ENCODE results near the gene MMP7. TPM values are rescaled to one million over a fixed set of nuclear protein-coding genes. Genes with fewer than 3 reads are reported as not detected.

The MMP7 gene
- total RNA-seq, 2 experiments from 2014 or later: not detected

DNA sequence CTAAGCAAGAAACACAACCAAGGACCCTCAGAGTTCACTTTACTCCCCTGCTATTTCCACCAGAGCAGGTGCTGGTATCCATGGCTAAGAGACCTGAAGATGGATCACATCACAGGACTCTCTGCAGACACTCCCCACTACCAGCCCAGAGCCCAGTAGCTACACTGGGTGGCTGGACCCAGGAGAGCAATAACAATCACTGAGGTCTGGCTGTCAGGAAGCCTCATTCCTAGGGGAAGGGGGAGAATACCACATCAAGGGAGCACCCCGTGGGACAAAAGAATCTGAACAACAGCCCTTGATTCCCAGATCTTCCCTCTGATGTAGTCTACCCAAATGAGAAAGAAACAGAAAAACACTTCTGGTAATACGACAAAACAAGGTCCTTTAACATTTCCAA, 9.0 kb upstream of the MMP7 start:
- intact Hi-C loops (cut with DNase I, micrococcal nuclease): no loop called here
- ChIA-PET POLR2A (no interaction called here), CTCF (interaction anchor here (1.0 to 1.8 kb wide), 2 partner anchors 127 to 197 kb away, joined by 4 to 5 read pairs; no protein-coding TSS in a partner anchor)
- H3K4me1 Mint-ChIP-seq: no peaks in the 10 kb centered on the region
- ATAC-seq (no peak), DNase-seq (no peak)
- H3K27me3 Mint-ChIP-seq: peaks cover 8% of the 10 kb centered on the region
- no peaks in the 10 kb centered on the region for H3K9me3 Mint-ChIP-seq (ENCODE audit: low read depth)
- H3K4me3 Mint-ChIP-seq: no peak overlapping the region
- H3K36me3 Mint-ChIP-seq (ENCODE audit: low read depth): no peaks in the 10 kb centered on the region
- no peak overlapping the region for H3K27ac Mint-ChIP-seq

- DNase-seq (no peak), ATAC-seq (no peak)
- H3K4me3 Mint-ChIP-seq: no peak overlapping the region
- no peaks in the 10 kb centered on the region for H3K4me1 Mint-ChIP-seq
- no peaks in the 10 kb centered on the region for H3K9me3 Mint-ChIP-seq (ENCODE audit: low read depth)
- intact Hi-C loops (cut with DNase I, micrococcal nuclease): no loop called here
- no peak overlapping the region for H3K27ac Mint-ChIP-seq
- CTCF ChIA-PET: interaction anchor here (1.0 to 1.8 kb wide), 3 partner anchors 10 to 197 kb away, joined by 3 to 5 read pairs (median 4); no protein-coding TSS in a partner anchor
- no peaks in the 10 kb centered on the region for H3K36me3 Mint-ChIP-seq (ENCODE audit: low read depth)
- POLR2A ChIA-PET: no interaction called here
- H3K27me3 Mint-ChIP-seq: peaks cover 11% of the 10 kb centered on the region
Observed at GRCh38 chr11:102538932-102539331, 8.4 kb upstream of the MMP7 start.

DNA sequence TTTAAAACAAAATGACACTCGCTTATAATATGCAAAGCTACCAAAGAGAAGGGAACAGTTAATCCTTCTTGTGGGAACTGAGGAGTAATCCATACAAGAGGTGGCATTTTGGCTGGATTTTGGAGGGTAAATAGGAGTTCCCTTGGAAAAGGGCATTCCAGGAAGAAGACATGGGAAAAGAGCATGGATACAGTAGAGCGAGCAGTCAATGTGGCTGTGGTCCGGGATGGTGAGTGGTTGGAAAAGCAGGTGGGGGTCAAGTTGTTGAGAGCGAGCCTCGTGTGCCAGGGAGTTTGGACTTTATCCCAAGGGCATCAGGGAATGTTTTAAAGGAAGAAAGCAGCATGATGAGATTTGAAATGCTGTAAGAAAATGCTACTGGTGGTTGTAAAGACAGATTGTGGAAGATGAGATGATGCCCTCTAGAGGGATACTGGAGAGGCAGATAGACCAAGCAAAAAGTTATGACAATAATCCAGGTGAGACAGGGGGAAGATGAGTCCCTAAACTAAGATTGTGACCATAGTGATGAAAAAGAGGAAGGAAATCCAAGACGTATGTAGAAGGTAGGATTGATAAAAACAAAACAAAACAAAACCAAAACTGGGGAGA, 3.8 kb upstream of the MMP7 start:
- no peaks in the 10 kb centered on the region for H3K9me3 Mint-ChIP-seq (ENCODE audit: low read depth)
- no peak overlapping the region for H3K27ac Mint-ChIP-seq
- DNase-seq (no peak), ATAC-seq (no peak)
- no peaks in the 10 kb centered on the region for H3K4me1 Mint-ChIP-seq
- no peaks in the 10 kb centered on the region for H3K36me3 Mint-ChIP-seq (ENCODE audit: low read depth)
- ChIA-PET CTCF (no interaction called here), POLR2A (no interaction called here)
- peaks cover 11% of the 10 kb centered on the region for H3K27me3 Mint-ChIP-seq
- no peak overlapping the region for H3K4me3 Mint-ChIP-seq
- intact Hi-C loops (cut with DNase I, micrococcal nuclease): no loop called here

DNA sequence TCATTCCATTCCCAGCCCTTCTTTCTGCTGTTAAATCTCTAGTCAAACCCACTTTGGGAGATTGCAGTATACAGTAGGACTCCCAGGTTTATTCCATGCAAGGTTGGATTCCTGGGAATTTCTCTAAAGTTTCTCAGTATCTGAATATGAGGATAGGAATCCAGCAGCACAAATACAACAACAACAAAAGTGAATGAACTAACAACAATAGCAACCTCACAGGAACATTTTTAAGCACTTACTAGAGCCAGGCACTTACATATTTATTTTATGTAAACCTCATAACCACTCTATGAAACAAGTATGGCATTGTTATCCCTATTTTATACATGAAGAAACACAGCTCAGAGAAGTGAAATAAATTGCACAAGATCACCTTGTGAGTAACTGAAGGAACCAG, 1.9 kb downstream of the MMP7 start:
- H3K9me3 Mint-ChIP-seq (ENCODE audit: low read depth): no peaks in the 10 kb centered on the region
- H3K4me3 Mint-ChIP-seq: no peak overlapping the region
- H3K4me1 Mint-ChIP-seq: no peaks in the 10 kb centered on the region
- POLR2A ChIA-PET: no interaction called here
- DNase-seq (no peak), ATAC-seq (no peak)
- no peaks in the 10 kb centered on the region for H3K36me3 Mint-ChIP-seq (ENCODE audit: low read depth)
- CTCF ChIA-PET: interaction anchor here (0.6 to 1.2 kb wide), 2 partner anchors 10 to 87 kb away, joined by 3 read pairs; no protein-coding TSS in a partner anchor
- H3K27ac Mint-ChIP-seq: no peak overlapping the region
- intact Hi-C loops (cut with DNase I, micrococcal nuclease): no loop called here
- H3K27me3 Mint-ChIP-seq: no peaks in the 10 kb centered on the region

DNA sequence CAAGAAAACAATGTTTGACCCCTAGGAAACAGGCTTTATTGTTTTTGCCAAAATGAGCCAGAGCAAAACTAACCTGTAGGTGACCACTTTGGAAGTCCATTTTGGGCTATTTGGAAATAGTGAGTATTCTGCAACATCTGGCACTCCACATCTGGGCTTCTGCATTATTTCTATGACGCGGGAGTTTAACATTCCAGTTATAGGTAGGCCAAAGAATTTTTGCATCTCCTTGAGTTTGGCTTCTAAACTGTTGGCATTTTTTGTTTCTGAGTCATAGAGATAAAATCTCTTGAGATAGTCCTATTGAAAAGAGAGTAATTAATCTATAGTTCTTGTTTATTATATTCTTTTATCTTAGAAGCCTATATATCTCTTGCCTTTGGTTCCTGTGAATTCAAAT, 2.9 kb downstream of the MMP7 start:
- Mint-ChIP-seq H3K27me3 (peaks cover under 1% of the 10 kb centered on the region), H3K4me3 (no peak overlapping the region), H3K27ac (no peak overlapping the region), H3K9me3 (ENCODE audit: low read depth) (no peaks in the 10 kb centered on the region), H3K36me3 (ENCODE audit: low read depth) (no peaks in the 10 kb centered on the region), H3K4me1 (peaks cover under 1% of the 10 kb centered on the region)
- DNase-seq (no peak), ATAC-seq (no peak)
- ChIA-PET POLR2A (no interaction called here), CTCF (no interaction called here)
- intact Hi-C loops (cut with DNase I, micrococcal nuclease): no loop called here

DNA sequence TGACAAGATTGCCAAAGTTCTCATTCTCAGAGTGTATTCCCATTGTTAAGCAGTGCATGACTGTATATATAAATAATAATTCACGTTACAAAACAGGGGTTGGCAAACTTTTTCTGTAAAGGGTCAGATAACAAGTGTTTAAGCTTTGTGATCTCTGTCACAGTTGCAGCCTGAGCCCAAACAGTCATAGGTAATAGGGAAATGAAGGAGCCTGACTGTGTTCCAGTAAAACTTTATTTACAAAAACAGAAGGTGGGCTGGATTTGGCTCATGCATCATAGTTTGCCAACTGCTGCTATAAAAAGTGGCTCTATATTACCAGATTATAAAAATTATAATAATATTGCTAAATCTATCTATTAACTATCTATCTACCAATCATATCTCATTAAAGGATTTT, 3.5 kb downstream of the MMP7 start:
- ATAC-seq (no peak), DNase-seq (no peak)
- intact Hi-C loops (cut with DNase I, micrococcal nuclease): no loop called here
- CTCF ChIA-PET: interaction anchor here (1.0 kb wide), 1 partner anchor 33 kb away, joined by 3 read pairs; no protein-coding TSS in a partner anchor
- POLR2A ChIA-PET: no interaction called here
- H3K9me3 Mint-ChIP-seq (ENCODE audit: low read depth): no peaks in the 10 kb centered on the region
- H3K4me1 Mint-ChIP-seq: peaks cover 4% of the 10 kb centered on the region
- no peak overlapping the region for H3K4me3 Mint-ChIP-seq
- H3K27me3 Mint-ChIP-seq: peaks cover 3% of the 10 kb centered on the region
- no peaks in the 10 kb centered on the region for H3K36me3 Mint-ChIP-seq (ENCODE audit: low read depth)
- no peak overlapping the region for H3K27ac Mint-ChIP-seq

DNA sequence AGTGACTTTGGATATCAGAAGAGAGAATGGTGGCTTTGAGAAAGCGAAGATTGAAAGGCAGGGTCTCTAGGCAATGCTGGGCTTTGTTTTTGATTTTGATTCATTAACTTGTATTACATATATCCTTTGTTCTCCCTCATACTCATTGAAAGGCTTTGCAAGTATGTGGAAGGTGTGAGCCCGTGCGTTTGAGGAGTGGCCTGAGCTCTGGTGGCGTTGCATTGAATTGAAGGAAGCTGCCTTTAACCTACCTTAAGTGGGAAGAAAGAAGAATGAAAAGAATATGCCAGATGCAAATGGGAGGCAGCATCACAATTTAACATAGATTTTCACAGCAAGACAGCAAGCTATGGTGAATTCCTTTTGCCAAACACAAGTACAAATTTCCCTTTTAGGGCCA, 6.7 kb downstream of the MMP7 start:
- Mint-ChIP-seq H3K4me1 (peaks cover 4% of the 10 kb centered on the region), H3K36me3 (ENCODE audit: low read depth) (no peaks in the 10 kb centered on the region), H3K9me3 (ENCODE audit: low read depth) (no peaks in the 10 kb centered on the region), H3K27me3 (peaks cover 11% of the 10 kb centered on the region), H3K4me3 (no peak overlapping the region), H3K27ac (no peak overlapping the region)
- POLR2A ChIA-PET: no interaction called here
- ATAC-seq (no peak), DNase-seq (no peak)
- CTCF ChIA-PET: interaction anchor here (0.8 to 1.8 kb wide), 6 partner anchors 8 to 142 kb away, joined by 3 to 9 read pairs (median 4); no protein-coding TSS in a partner anchor
- intact Hi-C loops (cut with DNase I, micrococcal nuclease): no loop called here

- ChIA-PET CTCF (interaction anchor here (1.0 to 1.8 kb wide), 6 partner anchors 9 to 181 kb away, joined by 3 to 9 read pairs (median 4); no protein-coding TSS in a partner anchor), POLR2A (no interaction called here)
- Mint-ChIP-seq H3K36me3 (ENCODE audit: low read depth) (no peaks in the 10 kb centered on the region), H3K9me3 (ENCODE audit: low read depth) (no peaks in the 10 kb centered on the region), H3K4me3 (no peak overlapping the region), H3K4me1 (peaks cover 4% of the 10 kb centered on the region), H3K27me3 (peaks cover 11% of the 10 kb centered on the region), H3K27ac (no peak overlapping the region)
- ATAC-seq (no peak), DNase-seq (no peak)
- intact Hi-C loops (cut with DNase I, micrococcal nuclease): no loop called here
Observed at GRCh38 chr11:102523189-102523570, 7.4 kb downstream of the MMP7 start.

- POLR2A ChIA-PET: no interaction called here
- Mint-ChIP-seq H3K27me3 (peaks cover 11% of the 10 kb centered on the region), H3K36me3 (ENCODE audit: low read depth) (no peaks in the 10 kb centered on the region), H3K4me3 (no peak overlapping the region), H3K4me1 (peaks cover 4% of the 10 kb centered on the region), H3K27ac (no peak overlapping the region), H3K9me3 (ENCODE audit: low read depth) (no peaks in the 10 kb centered on the region)
- CTCF ChIA-PET: interaction anchor here (1.1 to 1.8 kb wide), 5 partner anchors 9 to 181 kb away, joined by 3 to 9 read pairs (median 4); no protein-coding TSS in a partner anchor
- DNase-seq: no peak
- intact Hi-C loops (cut with DNase I, micrococcal nuclease): no loop called here
- ATAC-seq: no peak
Observed at GRCh38 chr11:102522312-102523188, 8.0 kb downstream of the MMP7 start.

DNA sequence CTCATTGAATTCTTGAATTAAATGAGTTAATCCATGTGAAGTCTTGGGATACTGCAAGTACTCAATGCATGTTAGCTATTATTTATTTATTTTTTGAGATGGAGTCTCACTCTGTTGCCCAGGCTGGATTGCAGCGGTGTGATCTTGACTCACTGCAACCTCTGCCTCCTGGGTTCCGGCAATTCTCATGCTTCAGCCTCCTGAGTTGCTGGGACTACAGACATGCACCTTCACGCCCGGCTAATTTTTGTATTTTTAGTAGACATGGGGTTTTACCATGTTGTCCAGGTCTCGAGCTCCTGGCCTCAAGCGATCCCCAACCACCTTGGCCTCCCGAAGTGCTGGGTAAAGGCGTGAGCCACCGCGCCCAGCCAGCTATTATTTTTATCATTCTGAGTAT, 9.4 kb downstream of the MMP7 start:
- Mint-ChIP-seq H3K27ac (no peak overlapping the region), H3K4me1 (peaks cover 4% of the 10 kb centered on the region), H3K36me3 (ENCODE audit: low read depth) (no peaks in the 10 kb centered on the region), H3K27me3 (peaks cover 11% of the 10 kb centered on the region), H3K4me3 (no peak overlapping the region), H3K9me3 (ENCODE audit: low read depth) (no peaks in the 10 kb centered on the region)
- intact Hi-C loops (cut with DNase I, micrococcal nuclease): no loop called here
- ATAC-seq: no peak
- no peak for DNase-seq
- ChIA-PET POLR2A (no interaction called here), CTCF (no interaction called here)

- POLR2A ChIA-PET: no interaction called here
- Mint-ChIP-seq H3K9me3 (ENCODE audit: low read depth) (no peaks in the 10 kb centered on the region), H3K36me3 (ENCODE audit: low read depth) (no peaks in the 10 kb centered on the region), H3K27me3 (peaks cover 11% of the 10 kb centered on the region), H3K4me3 (no peak overlapping the region), H3K4me1 (peaks cover 4% of the 10 kb centered on the region), H3K27ac (no peak overlapping the region)
- intact Hi-C loops (cut with DNase I, micrococcal nuclease): no loop called here
- ATAC-seq: no peak
- CTCF ChIA-PET: interaction anchor here (1.9 kb wide), 1 partner anchor 232 kb away, joined by 9 read pairs; no protein-coding TSS in a partner anchor
- no peak for DNase-seq
Observed at GRCh38 chr11:102520514-102520913, 10.0 kb downstream of the MMP7 start.
